Measurements from ENCODE around the gene ZNF534. TPM values are rescaled to one million over a fixed set of nuclear protein-coding genes. Genes with fewer than 3 reads are reported as not detected.

ZNF534 gene
- total and polyA plus RNA-seq, 2 of the 13 experiments (the other 11 are each of a cell fraction or from before 2014, with no cell fraction given), result 0.04 to 0.08 TPM

DNA sequence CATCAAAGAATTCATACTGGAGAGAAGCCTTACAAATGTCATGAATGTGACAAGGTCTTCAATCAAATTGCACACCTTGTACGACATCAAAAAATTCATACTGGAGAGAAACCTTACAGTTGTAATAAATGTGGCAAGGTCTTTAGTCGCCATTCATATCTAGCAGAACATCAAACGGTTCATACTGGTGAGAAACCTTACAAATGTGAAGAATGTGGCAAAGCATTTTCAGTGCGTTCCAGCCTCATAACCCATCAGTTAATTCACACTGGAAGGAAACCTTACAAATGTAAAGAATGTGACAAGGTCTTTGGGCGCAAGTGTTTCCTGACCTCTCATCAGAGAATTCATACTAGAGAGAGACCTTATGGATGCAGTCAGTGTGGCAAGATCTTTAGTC lies 13.2 kb upstream of the ZNF534 start:
- Histone ChIP-seq H3K9me3 (ENCODE audit: low read length) (peaks cover 100% of the 10 kb centered on the region), H3K4me1 (ENCODE audit: insufficient read depth, low read length) (no peaks in the 10 kb centered on the region), H3K36me3 (replicated peaks in 1 of 2; ENCODE audit: control insufficient read depth in 1 of 2, insufficient read depth in 2 of 2, low read length in 2 of 2) (no peaks in the 10 kb centered on the region; a peak in 1 of 5 replicates), H2AFZ (ENCODE audit: low read length) (no peak overlapping the region), H3K4me3 (replicated peaks in 1 of 3; ENCODE audit: insufficient read depth in 1 of 3, low read depth in 2 of 3, low read length in 3 of 3) (no peak overlapping the region), H3K27ac (ENCODE audit: extremely low read length, insufficient read depth, low read length) (no peak overlapping the region), H3K27me3 (ENCODE audit: control insufficient read depth in 1 of 2, insufficient read depth in 2 of 2, low read length in 2 of 2) (no peaks in the 10 kb centered on the region), H3K79me2 (ENCODE audit: insufficient read depth, low read length) (no peaks in the 10 kb centered on the region), H3K4me2 (ENCODE audit: low read depth, low read length) (no peak overlapping the region), H3K9ac (ENCODE audit: insufficient read depth, low read depth, low read length) (no peak overlapping the region), H4K20me1 (ENCODE audit: insufficient read depth, low read length) (no peaks in the 10 kb centered on the region)
- FAIRE-seq (no peak), ATAC-seq (no peak), DNase-seq (ENCODE audit: low spot score) (no peak)
- no peak for TF ChIP-seq ZEB1 (IDR thresholded peaks at IDR 0.05; ENCODE audit: insufficient replicate concordance, low read depth)
- no peak for TF ChIP-seq SIN3B (IDR thresholded peaks at IDR 0.05; ENCODE audit: low read length)
- no peak for TF ChIP-seq CBX2 (IDR thresholded peaks at IDR 0.05; ENCODE audit: low read depth, low read length)
- TF ChIP-seq CBX2 (CRISPR knock-in tag; IDR thresholded peaks at IDR 0.05; ENCODE audit: low read depth), result no peak
- TF ChIP-seq HOMEZ (CRISPR knock-in tag; IDR thresholded peaks at IDR 0.05; ENCODE audit: low read depth), result no peak
- TF ChIP-seq IKZF1 (IDR thresholded peaks at IDR 0.05), result no peak
- no peak for TF ChIP-seq RARA (CRISPR knock-in tag; IDR thresholded peaks at IDR 0.05)
- TF ChIP-seq RBM39 (IDR thresholded peaks at IDR 0.05; ENCODE audit: low read depth, low read length, poor library complexity, severe bottlenecking), result no peak
- TF ChIP-seq TARDBP (CRISPR knock-in tag; IDR thresholded peaks at IDR 0.05), result no peak
- TF ChIP-seq THRA (CRISPR knock-in tag; IDR thresholded peaks at IDR 0.05; ENCODE audit: borderline replicate concordance), result no peak
- no peak for TF ChIP-seq ZSCAN5A (CRISPR knock-in tag; IDR thresholded peaks at IDR 0.05; ENCODE audit: borderline replicate concordance)
- no peak for TF ChIP-seq ETV6 (CRISPR knock-in tag; conservative IDR thresholded peaks at IDR 0.05)
- no peak for TF ChIP-seq EED (CRISPR knock-in tag; IDR thresholded peaks at IDR 0.05)
- no peak for TF ChIP-seq CREM (IDR thresholded peaks at IDR 0.05)
- no peak for TF ChIP-seq CREM (CRISPR knock-in tag; IDR thresholded peaks at IDR 0.05)
- TF ChIP-seq SNRNP70 (IDR thresholded peaks at IDR 0.05; ENCODE audit: low read depth, low read length), result no peak
- TF ChIP-seq DNMT3B (CRISPR knock-in tag; conservative IDR thresholded peaks at IDR 0.05), result no peak
- no peak for TF ChIP-seq STAG1 (CRISPR knock-in tag; IDR thresholded peaks at IDR 0.05)
- WGBS (ENCODE audit: low lambda C conversion rate), result 33% methylated on average over 5 of the region's 5 CpGs
- CTCF ChIA-PET (ENCODE audit: low intra/inter-chr PET ratio, low total read pairs), result no interaction called here
- TSS peak; percentile 24 for BruUV-seq (replicated peaks)
- in situ Hi-C loops (cut with HindIII; ENCODE audit: extremely low pct_ligation_motif_present, low pct_unique_long_range_greater_than_20kb), result no loop called here
- intact Hi-C loops (cut with micrococcal nuclease; ENCODE audit: unreplicated experiment), result no loop called here
- POLR2A ChIA-PET, result no interaction called here

All from HepG2 (cell line).